ENCODE results near the gene AUTS2.

Gene AUTS2

GRCh38 chr7:69598081-69598486, at the start of gene AUTS2:
Gene AUTS2, plus strand, starts transcription at chr7:69598475. Its CDS starts 1,179 bp downstream, at chr7:69599654.
- DNase-seq (ENCODE audit: low read depth), result peak; percentile 32

GRCh38 chr7:69550991-69551390, 47.3 kb upstream of the AUTS2 start:
- DNase-seq (ENCODE audit: low read depth), result no peak

- DNase-seq (ENCODE audit: low read depth), result no peak
Measured at GRCh38 chr7:69553190-69553589, 45.1 kb upstream of the AUTS2 start.

GRCh38 chr7:69561266-69561960, 36.9 kb upstream of the AUTS2 start:
- DNase-seq (ENCODE audit: low read depth), result no peak

GRCh38 chr7:69564454-69565417, 33.5 kb upstream of the AUTS2 start:
- DNase-seq (ENCODE audit: low read depth), result no peak

GRCh38 chr7:69567800-69568199, 30.5 kb upstream of the AUTS2 start:
- DNase-seq (ENCODE audit: low read depth), result no peak

- DNase-seq (ENCODE audit: low read depth), result no peak
Measured at GRCh38 chr7:69568266-69568665, 30.0 kb upstream of the AUTS2 start.

- no peak for DNase-seq (ENCODE audit: low read depth)
Measured at GRCh38 chr7:69575651-69576050, 22.6 kb upstream of the AUTS2 start.

- no peak for DNase-seq (ENCODE audit: low read depth)
Measured at GRCh38 chr7:69577221-69577620, 21.1 kb upstream of the AUTS2 start.

- no peak for DNase-seq (ENCODE audit: low read depth)
Measured at GRCh38 chr7:69585169-69585568, 13.1 kb upstream of the AUTS2 start.

GRCh38 chr7:69586321-69586720, 12.0 kb upstream of the AUTS2 start:
- no peak for DNase-seq (ENCODE audit: low read depth)

- DNase-seq (ENCODE audit: low read depth), result no peak
Measured at GRCh38 chr7:69588773-69589172, 9.5 kb upstream of the AUTS2 start.

GRCh38 chr7:69591805-69592204, 6.5 kb upstream of the AUTS2 start:
- DNase-seq (ENCODE audit: low read depth), result no peak

GRCh38 chr7:69593511-69593910, 4.8 kb upstream of the AUTS2 start:
- DNase-seq (ENCODE audit: low read depth), result no peak

GRCh38 chr7:69595415-69595814, 2.9 kb upstream of the AUTS2 start:
- DNase-seq (ENCODE audit: low read depth), result no peak

- DNase-seq (ENCODE audit: low read depth), result no peak
Measured at GRCh38 chr7:69596056-69596455, 2.2 kb upstream of the AUTS2 start.

- no peak for DNase-seq (ENCODE audit: low read depth)
Measured at GRCh38 chr7:69596723-69597277, 1.5 kb upstream of the AUTS2 start.

- no peak for DNase-seq (ENCODE audit: low read depth)
Measured at GRCh38 chr7:69597278-69598076, 798 bp upstream of the AUTS2 start.

- DNase-seq (ENCODE audit: low read depth), result no peak
Measured at GRCh38 chr7:69598487-69599285, 411 bp downstream of the AUTS2 start.

- no peak for DNase-seq (ENCODE audit: low read depth)
Measured at GRCh38 chr7:69599286-69599954, 1.1 kb downstream of the AUTS2 start.
